Activated CD4-positive, alpha-beta T cell treated with anti-CD3 and anti-CD28 coated beads, Interleukin-2, amount 50 U/mL, for 1 hour (primary cell): ENCODE measurements around the gene IGFL4.
"Not testable (repeated sequence)": the region's sequence is repeated elsewhere in the genome, so short reads cannot be mapped to it uniquely, and the experiment has no call there.

Experiments
- DNase-seq: peaks from one replicate; pipeline ENCODE4 v3.0.0-alpha.2; 2020

Gene IGFL4

DNA sequence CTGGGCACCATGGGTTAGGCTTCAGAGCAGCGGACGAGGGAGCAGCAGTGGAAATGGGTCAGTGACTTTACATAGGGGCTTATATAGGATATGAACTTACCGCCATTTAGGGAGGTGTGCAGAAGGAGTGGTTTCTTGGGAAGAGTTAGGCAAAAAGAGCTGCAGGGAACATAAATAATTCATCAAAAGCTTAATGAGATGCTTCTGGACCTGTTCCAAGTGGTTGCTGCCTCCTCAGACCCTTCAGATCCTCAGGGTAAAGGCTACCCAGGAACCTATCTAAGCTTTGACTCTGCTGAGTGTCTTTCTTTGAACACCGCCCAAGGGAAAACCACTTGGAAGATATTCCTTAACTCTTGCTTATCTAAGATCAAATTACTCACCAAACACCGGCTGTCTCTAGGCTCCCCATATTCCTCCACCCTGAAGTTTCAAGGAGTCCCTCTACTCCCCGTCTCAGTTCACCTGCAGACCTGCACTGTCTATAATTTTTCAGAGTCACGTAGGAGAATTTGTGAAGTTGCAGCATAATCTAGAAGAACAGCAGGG lies at the start of gene IGFL4:
Gene IGFL4 (minus strand): TSS at position 51 of the 549 bp plus-strand sequence. CDS start 40 bp downstream, at position 11.
- DNase-seq, result no peak

GRCh38 chr19:46090444-46090843 lies 49.6 kb upstream of the IGFL4 start:
- DNase-seq, result no peak

- no peak for DNase-seq
These were observed 48.6 kb upstream of the IGFL4 start for GRCh38 chr19:46089432-46089831.

DNA sequence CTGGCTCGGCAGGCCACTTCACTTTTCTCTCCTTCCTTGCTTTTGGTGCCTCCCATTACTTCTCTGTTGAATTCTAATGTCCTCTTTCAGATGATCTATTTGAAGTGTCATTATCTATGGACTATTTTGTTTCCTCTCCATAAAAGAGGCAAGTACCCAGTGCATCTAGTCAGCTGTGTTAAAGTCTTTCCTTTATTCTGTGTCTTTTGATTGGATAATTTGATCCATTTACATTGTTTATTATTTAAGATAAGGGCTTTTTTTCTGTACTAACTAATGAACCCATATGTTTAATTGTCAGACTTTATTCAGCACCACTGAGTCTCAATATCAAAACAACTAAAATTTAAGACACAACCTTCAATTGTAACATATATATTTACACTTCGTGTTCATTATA lies 47.3 kb upstream of the IGFL4 start:
- no peak for DNase-seq

DNA sequence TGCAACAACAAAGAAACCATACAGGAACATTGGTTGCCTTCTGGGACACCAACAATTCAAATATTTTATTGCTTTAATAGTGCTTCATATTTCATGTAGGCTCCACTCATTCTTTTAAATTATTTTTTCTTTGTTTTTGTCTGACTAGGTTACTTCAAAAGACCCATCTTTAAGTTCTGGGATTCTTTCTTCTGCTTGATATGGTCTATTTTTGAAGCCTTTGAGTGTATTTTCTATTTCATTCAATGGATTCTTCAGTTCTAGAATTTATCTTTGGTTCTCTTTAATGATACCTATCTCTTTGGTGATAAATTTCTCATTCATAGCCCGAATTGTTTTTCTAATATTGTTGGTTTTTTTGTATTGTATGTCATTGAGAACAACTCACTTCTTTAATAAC lies 45.1 kb upstream of the IGFL4 start:
- DNase-seq, result no peak

GRCh38 chr19:46082728-46083050 lies 41.9 kb upstream of the IGFL4 start:
- no peak for DNase-seq

DNA sequence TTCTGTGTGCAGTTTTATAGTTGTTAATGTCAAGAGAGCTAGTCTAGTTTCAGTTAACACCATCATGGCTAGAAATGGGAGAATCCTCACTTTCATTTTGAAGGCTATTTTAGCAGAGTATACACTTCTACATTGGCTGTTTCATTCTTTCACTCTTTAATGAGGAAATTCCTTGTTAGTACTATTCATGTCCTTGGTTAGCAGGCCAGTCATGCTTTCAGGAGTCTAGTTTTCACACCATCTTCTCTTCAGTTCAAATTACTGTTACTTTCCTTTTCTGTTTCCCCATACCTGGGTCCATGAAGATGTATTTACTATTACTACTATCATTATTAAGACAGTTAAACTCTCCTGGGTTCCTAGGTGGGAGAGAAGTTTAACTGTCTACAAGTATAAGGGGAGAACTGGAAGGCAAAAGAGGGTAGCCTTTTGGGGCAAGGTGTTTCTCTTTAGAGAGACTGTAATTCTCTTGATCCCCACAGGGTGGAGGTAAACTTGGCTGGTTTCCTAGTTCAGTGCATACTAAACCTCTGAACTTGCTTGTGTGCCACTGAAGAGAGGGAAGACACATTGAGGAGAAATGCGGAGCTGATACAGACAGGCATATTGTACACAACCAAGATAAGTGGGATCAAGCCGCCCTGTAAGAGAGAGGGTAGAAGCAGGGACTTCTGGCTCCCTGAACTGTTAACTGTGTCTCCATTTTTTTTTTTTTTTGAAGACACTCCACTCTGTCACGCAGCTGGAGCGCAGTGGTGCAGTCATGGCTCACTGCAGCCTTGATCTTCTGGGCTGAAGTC lies 41.3 kb upstream of the IGFL4 start:
- no peak for DNase-seq

- no peak for DNase-seq
These were observed 39.8 kb upstream of the IGFL4 start for GRCh38 chr19:46080561-46080960.

DNA sequence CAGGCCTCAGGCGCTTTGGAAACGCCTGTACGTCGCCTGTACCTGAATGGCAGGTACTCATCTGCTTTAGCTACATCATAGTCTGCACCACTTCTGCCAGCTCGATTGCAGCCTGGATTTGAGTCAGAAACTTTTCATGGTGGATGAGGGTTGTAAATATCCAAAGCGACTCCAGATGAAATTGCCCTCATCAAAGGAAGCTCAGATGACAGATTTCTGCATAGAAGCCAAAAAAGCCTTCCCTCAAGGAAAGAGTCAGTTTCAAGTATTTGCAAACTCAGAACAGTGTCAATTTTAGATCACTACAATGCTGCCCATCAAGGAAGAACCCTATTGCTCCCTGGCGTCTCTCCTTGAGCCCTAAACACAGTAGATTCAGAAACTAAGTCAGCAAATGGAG lies 38.8 kb upstream of the IGFL4 start:
- no peak for DNase-seq

- not testable (repeated sequence) for DNase-seq
These were observed 38.0 kb upstream of the IGFL4 start for GRCh38 chr19:46078573-46079332.

GRCh38 chr19:46077815-46078167 lies 37.0 kb upstream of the IGFL4 start:
- DNase-seq, result no peak

- DNase-seq, result no peak
These were observed 36.4 kb upstream of the IGFL4 start for GRCh38 chr19:46076951-46077814.

DNA sequence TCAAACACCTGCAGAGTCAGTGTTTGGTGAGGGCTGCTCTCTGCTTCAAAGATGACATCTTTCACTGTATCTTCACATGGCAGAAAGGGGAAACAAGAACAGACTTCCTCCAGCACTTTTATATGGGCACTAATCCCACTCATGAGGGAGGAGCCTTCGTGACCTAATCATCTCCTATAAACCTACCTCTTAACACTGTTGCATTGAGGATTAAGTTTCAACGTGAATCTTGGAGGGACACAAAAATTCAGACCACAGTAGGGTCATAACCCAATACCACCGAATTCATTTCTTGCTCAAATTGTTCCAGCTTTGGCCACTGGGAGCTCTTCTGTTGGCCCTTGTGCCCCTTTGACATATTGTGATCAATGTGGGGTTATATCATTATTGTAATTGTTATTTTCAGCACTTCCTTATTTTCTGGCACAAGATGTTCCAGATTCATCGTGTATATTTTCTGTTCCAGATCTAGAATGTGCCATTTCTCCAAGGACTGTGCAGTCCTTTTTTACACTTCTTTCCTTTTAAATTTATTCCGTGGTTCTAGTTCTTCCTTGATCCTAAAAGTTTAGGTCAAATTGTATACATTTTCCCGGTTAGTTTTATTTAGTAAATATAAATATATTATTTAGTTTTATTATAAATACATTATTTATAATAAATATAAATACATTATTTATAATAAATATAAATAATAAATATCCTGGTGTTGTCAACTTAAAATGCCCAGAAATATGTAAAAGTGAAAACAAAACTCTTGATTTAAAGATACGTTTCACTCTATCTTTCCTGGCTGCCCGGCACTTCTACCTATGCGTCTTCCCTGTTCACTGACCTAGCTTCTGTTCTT lies 35.5 kb upstream of the IGFL4 start:
- no peak for DNase-seq

GRCh38 chr19:46073268-46073922 lies 32.6 kb upstream of the IGFL4 start:
- DNase-seq, result no peak

DNA sequence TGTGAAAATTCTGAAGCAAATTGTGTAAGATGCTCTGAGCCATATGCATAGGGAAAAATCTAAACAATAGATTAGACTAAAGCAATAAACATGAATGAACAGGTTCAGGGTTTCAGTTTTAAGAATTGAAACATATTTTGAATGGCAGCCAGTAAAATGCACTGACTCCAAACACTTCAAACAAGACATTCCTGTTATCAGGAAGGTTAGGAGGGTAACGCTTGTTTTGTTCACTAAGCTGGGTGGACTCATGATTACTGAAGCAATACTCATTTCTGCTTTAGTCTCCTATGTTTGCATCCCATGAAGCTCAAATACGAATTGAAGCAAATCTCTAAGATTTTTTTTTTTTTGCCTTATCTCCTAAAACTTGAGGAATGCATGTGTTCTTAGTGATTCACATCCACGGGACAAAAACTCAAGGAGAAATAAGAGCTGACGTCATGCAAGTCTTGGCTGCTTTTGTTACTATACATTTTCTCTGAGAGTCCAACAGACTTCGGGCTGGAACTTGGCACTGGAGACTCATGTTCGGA lies 29.1 kb upstream of the IGFL4 start:
- no peak for DNase-seq

DNA sequence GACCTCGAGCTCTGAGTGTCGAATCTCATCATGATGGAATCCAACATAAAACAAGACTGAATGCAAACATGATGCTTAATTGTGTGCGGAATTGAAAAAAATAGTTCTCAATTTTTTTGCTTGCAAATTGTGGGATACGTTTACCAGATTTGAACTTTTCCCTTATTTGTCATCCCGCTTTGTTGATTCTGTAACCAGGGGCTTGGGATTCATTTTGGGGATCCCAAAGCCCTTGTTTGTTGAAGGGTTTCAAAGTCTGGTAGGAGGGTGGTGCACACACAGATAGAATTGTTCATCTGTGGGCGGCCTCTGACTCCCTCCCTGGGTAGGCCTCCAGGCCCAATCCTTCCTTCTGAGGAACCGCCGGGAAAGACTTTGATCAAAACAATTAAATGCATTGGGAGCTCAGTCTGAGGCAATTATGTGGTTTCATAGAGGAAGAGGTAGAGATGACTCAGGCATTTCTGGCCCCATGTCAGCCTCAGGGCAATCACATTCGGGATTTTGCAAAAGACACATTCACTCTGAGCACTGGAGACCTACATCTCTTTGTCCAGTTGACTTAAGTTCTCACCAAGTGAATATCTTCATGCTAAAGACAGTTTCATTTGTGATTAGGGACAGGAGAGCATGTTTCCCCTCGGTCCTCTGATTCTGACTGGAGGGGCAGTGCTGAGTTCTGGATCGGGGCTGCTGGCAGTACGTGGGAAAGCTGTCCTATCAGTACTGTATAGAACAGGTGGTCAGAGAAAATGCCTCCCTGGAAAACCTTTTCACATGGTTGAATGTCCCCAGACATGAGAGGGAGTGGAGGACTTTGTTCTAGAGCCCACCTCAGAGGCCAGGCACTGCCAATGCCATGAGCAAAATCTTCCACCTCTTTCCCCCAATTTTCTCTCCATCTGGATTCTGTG lies 27.8 kb upstream of the IGFL4 start:
- DNase-seq, result no peak

GRCh38 chr19:46067691-46068090 lies 26.9 kb upstream of the IGFL4 start:
- DNase-seq, result no peak

DNA sequence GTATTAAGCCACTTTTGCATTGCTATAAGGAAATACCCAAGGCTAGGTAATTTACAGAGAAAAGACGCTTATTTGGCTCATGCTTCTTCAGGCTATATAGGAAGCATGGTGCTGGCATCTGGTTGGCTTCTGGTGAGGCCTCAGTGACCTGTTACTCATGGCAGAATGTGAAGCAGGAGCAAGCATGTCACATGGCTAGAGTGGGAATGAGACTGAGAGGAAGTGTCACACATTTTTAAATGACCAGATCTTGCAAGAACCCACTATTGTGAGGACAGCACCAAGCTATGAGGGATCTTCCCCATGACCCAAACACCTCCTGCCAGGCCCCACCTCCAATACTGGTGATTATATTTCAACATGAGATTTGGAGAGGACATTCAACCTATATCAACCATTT lies 25.7 kb upstream of the IGFL4 start:
- no peak for DNase-seq

DNA sequence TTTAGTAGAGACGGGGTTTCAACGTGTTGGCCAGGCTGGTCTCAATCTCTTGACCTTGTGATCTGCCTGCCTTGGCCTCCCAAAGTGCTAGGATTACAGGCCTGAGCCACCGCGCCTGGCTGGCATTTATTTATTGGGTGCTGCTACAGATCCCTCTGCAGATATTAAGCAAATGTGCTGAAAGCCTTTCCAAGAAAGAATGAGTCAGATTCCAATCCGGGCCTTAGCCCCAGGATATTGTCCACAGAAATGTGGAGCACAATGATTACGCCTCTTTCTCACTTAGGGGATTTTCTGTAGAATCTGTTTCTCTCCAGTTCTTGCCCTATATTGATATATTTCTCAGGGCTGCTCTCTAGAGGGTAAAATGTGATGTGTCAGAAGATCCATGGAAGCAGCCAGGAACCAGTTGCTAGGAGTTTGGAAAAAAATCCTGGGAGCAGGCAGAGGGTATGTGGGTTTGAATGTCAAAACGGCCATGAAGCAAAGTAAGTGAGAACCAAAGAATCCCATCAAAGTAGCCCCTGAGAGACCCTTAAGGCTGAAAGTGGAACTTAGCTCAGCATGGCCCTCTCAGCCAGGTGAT lies 24.8 kb upstream of the IGFL4 start:
- no peak for DNase-seq

DNA sequence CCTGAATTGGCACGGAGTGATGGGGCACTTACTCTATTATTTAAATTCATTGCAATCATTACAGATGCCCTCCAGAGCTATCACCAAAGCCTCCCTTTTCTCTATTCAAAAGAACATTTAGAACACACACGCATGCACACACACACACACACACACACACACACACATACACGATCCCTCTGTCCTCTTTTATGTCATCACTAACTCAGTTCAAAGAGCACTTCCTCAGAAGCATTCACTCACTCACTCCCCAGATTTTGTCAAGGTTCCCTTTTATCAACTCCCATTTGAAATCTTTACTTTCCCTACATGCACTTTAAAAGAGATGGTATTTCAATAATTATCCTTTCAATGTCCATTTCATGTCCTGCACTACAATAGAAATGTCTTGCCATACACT lies 22.4 kb upstream of the IGFL4 start:
- no peak for DNase-seq
